Brain microvascular endothelial cell (primary cell): ENCODE measurements around the gene CTBP1.
"Not testable (repeated sequence)": the region's sequence is repeated elsewhere in the genome, so short reads cannot be mapped to it uniquely, and the experiment has no call there.

Source experiments
- DNase-seq: peaks from one replicate; pipeline ENCODE4 v3.0.0-alpha.2; 2020
- H3K27ac ChIP-seq: fragments of 250-450 bp; sonication (Bioruptor Pico); 2 replicates; pipeline ENCODE4 v1.5.1; 2020; ENCODE audit warnings: mild to moderate bottlenecking, moderate library complexity
- H3K27me3 ChIP-seq: fragments of 250-450 bp; sonication (Bioruptor Pico); replicated peaks from 2 replicates; pipeline ENCODE4 v1.5.1; 2020; ENCODE audit warnings: mild to moderate bottlenecking
- H3K36me3 ChIP-seq: fragments of 250-450 bp; sonication (Bioruptor Pico); replicated peaks from 2 replicates; pipeline ENCODE4 v1.5.1; 2020; ENCODE audit warnings: mild to moderate bottlenecking
- H3K4me3 ChIP-seq: 2 replicates; pipeline ENCODE4 v1.5.1; 2011; ENCODE audit warnings: low read depth, mild to moderate bottlenecking, control low read depth, low read length, moderate library complexity
- in situ Hi-C: cut with HindIII; loops from 2 replicates; pipeline ENCODE4 v1.10.0; 2017; ENCODE audit warnings: low sequenced_read_pairs, low pct_ligation_motif_present
- TF ChIP-seq, protein P1 (sequence below): IDR thresholded peaks from 2 replicates; pipeline ENCODE4 v1.5.1; 2011; ENCODE audit warnings: low read depth, mild to moderate bottlenecking, moderate library complexity, low read length, control low read depth, inconsistent platforms; ENCODE audit errors: missing control alignments

The CTBP1 gene

GRCh38 chr4:1295405-1296055 is 46.6 kb upstream of the CTBP1 start:
- no peak overlapping the region for H3K4me3 ChIP-seq
- DNase-seq = no peak
- TF ChIP-seq, protein P1, sequence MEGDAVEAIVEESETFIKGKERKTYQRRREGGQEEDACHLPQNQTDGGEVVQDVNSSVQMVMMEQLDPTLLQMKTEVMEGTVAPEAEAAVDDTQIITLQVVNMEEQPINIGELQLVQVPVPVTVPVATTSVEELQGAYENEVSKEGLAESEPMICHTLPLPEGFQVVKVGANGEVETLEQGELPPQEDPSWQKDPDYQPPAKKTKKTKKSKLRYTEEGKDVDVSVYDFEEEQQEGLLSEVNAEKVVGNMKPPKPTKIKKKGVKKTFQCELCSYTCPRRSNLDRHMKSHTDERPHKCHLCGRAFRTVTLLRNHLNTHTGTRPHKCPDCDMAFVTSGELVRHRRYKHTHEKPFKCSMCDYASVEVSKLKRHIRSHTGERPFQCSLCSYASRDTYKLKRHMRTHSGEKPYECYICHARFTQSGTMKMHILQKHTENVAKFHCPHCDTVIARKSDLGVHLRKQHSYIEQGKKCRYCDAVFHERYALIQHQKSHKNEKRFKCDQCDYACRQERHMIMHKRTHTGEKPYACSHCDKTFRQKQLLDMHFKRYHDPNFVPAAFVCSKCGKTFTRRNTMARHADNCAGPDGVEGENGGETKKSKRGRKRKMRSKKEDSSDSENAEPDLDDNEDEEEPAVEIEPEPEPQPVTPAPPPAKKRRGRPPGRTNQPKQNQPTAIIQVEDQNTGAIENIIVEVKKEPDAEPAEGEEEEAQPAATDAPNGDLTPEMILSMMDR = no peak
- H3K27ac ChIP-seq = no peak overlapping the region
- in situ Hi-C loops = no loop called here
- H3K27me3 ChIP-seq = no peaks in the 10 kb centered on the region
- peaks cover 19% of the 10 kb centered on the region for H3K36me3 ChIP-seq

DNA sequence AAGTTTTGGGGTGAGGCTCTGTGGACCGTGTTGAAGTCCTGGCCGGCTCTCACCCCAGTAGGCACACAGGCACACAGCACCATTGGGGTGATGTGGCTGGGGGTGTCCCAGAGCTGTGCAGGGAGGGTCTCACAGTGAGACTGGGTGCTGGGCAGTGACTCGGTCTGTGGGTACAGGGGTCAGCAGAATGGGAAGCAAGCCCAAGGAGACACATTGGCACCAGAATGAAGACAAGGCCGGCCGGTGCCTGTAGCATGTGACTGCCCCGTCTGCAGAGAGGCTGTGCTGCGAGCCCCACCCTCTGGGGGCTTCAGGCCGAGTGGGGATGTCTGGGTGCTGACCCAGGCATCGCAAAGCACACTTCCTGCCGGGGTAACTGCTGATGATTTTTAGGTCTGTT is 46.0 kb upstream of the CTBP1 start:
- H3K36me3 ChIP-seq = peaks cover 12% of the 10 kb centered on the region
- in situ Hi-C loops = no loop called here
- no peak overlapping the region for H3K27ac ChIP-seq
- no peak overlapping the region for H3K4me3 ChIP-seq
- no peaks in the 10 kb centered on the region for H3K27me3 ChIP-seq
- DNase-seq = no peak
- TF ChIP-seq, protein P1 = no peak

DNA sequence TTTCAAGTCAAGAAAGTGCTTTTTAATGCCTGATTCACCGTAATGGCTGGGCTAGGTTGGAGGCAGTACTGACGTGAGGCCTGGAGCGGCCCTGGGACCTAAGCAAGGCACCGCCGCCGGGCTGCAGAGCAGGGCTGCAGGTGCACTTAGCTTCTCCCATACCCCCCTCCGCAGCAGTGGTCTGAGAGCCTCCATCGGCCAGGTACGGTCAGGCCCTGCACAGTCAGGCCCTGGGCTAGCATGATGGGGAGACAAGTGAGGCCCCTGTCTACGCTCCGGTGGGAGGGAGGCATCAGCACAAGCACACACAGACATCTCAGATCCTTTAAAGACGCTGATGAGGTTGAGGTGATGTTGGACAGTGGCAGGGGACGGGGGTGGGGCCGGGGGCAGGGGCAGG is 45.5 kb upstream of the CTBP1 start:
- no peak overlapping the region for H3K27ac ChIP-seq
- TF ChIP-seq, protein P1 = no peak
- H3K4me3 ChIP-seq = no peak overlapping the region
- no peaks in the 10 kb centered on the region for H3K27me3 ChIP-seq
- H3K36me3 ChIP-seq = peaks cover 8% of the 10 kb centered on the region
- in situ Hi-C loops = no loop called here
- no peak for DNase-seq

GRCh38 chr4:1293991-1294390 is 45.1 kb upstream of the CTBP1 start:
- Histone ChIP-seq H3K4me3 (no peak overlapping the region), H3K27me3 (no peaks in the 10 kb centered on the region), H3K36me3 (peaks cover 6% of the 10 kb centered on the region), H3K27ac (no peak overlapping the region)
- in situ Hi-C loops = no loop called here
- TF ChIP-seq, protein P1 = no peak
- no peak for DNase-seq

DNA sequence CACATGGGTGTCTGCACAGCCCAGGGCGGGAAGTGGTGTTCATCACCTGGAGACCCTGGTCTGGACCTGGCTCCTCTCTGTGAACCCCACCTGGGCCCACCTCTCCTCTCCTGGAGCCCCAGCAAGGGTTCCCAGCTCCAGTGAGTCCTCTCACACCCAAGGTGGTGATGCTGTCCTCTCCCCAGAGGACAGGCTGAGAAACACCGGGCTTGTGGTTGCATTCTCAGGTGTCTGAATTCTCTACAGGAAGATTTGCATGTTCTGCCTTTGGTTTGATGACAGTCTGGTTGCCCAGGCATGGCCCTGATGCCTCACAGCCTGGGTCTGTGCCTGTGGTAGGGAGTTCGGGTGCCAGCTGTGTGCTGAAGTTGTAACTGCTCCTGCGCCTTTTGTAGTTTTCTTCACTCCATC is 44.6 kb upstream of the CTBP1 start:
- H3K27ac ChIP-seq = no peak overlapping the region
- H3K36me3 ChIP-seq = peaks cover 5% of the 10 kb centered on the region
- no peaks in the 10 kb centered on the region for H3K27me3 ChIP-seq
- in situ Hi-C loops = no loop called here
- TF ChIP-seq, protein P1 = no peak
- no peak for DNase-seq
- no peak overlapping the region for H3K4me3 ChIP-seq

DNA sequence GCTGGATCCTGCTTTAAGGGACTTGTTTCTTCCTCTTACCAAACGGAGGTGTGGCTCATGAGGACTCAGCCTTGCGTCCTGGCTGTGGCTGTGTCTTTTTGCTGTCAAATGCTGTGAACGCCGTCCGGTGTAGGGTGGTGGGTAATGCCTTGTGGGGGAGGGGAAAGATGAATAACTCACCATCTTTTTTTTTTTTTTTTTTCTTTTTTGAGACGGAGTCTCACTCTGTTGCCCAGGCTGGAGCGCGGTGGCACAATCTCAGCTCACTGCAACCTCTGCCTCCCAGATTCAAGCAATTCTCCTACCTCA is 43.7 kb upstream of the CTBP1 start:
- H3K36me3 ChIP-seq, H3K27ac ChIP-seq, DNase-seq, H3K27me3 ChIP-seq, in situ Hi-C loops, H3K4me3 ChIP-seq: not testable (repeated sequence)
